ENCODE data around the gene YDJC. TPM values are rescaled to one million over a fixed set of nuclear protein-coding genes. Genes with fewer than 3 reads are reported as not detected.
"Not testable (repeated sequence)": the region's sequence is repeated elsewhere in the genome, so short reads cannot be mapped to it uniquely, and the experiment has no call there.

Gene YDJC
- total and polyA plus RNA-seq, 9 of the 15 experiments (the other 6 are each of a cell fraction or from before 2014, with no cell fraction given): 13.5 to 871 (median 164) TPM

DNA sequence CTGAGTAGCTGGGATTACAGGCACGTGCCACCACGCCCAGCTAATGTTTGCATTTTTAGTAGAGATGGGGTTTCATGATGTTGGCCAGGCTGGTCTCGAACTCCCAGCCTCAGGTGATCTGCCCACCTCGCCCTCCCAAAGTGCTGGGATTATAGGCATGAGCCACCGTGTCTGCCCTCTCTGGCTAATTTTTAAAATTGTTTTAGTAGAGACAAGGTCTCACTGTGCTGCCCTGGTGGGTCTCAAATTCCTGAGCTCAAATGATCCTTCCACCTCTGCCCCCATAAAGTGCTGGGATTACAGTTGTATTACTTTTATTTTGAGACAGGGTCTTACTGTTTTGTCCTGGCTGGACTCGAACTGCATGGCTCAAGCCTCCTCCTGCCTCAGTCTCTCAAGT is 15.7 kb upstream of the YDJC start:
- CTCF ChIA-PET (ENCODE audit: low intra/inter-chr PET ratio): interaction anchor here (2.0 to 8.8 kb wide), 3 partner anchors 15 to 52 kb away, joined by 7 to 99 read pairs (median 23); partner anchors contain the start of genes CCDC116 and YDJC
- TF ChIP-seq, protein P1, sequence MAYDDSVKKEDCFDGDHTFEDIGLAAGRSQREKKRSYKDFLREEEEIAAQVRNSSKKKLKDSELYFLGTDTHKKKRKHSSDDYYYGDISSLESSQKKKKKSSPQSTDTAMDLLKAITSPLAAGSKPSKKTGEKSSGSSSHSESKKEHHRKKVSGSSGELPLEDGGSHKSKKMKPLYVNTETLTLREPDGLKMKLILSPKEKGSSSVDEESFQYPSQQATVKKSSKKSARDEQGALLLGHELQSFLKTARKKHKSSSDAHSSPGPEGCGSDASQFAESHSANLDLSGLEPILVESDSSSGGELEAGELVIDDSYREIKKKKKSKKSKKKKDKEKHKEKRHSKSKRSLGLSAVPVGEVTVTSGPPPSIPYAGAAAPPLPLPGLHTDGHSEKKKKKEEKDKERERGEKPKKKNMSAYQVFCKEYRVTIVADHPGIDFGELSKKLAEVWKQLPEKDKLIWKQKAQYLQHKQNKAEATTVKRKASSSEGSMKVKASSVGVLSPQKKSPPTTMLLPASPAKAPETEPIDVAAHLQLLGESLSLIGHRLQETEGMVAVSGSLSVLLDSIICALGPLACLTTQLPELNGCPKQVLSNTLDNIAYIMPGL (CRISPR knock-in tag; IDR thresholded peaks at IDR 0.05): 0 out of 2 replicates have a peak, but pooled peaks have one; percentile 44
- TF ChIP-seq SIRT6 (IDR thresholded peaks at IDR 0.05; ENCODE audit: low read depth, low read length) (peak; percentile 52), SMAD1 (IDR thresholded peaks at IDR 0.05; ENCODE audit: low read depth, low read length, partially characterized antibody) (peak; percentile 13)
- TF ChIP-seq, protein P2, sequence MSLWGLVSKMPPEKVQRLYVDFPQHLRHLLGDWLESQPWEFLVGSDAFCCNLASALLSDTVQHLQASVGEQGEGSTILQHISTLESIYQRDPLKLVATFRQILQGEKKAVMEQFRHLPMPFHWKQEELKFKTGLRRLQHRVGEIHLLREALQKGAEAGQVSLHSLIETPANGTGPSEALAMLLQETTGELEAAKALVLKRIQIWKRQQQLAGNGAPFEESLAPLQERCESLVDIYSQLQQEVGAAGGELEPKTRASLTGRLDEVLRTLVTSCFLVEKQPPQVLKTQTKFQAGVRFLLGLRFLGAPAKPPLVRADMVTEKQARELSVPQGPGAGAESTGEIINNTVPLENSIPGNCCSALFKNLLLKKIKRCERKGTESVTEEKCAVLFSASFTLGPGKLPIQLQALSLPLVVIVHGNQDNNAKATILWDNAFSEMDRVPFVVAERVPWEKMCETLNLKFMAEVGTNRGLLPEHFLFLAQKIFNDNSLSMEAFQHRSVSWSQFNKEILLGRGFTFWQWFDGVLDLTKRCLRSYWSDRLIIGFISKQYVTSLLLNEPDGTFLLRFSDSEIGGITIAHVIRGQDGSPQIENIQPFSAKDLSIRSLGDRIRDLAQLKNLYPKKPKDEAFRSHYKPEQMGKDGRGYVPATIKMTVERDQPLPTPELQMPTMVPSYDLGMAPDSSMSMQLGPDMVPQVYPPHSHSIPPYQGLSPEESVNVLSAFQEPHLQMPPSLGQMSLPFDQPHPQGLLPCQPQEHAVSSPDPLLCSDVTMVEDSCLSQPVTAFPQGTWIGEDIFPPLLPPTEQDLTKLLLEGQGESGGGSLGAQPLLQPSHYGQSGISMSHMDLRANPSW (CRISPR knock-in tag; IDR thresholded peaks at IDR 0.05): peak; percentile 89; the same call in 1 of the 2 replicates
- TF ChIP-seq, protein P3, sequence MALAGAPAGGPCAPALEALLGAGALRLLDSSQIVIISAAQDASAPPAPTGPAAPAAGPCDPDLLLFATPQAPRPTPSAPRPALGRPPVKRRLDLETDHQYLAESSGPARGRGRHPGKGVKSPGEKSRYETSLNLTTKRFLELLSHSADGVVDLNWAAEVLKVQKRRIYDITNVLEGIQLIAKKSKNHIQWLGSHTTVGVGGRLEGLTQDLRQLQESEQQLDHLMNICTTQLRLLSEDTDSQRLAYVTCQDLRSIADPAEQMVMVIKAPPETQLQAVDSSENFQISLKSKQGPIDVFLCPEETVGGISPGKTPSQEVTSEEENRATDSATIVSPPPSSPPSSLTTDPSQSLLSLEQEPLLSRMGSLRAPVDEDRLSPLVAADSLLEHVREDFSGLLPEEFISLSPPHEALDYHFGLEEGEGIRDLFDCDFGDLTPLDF (CRISPR knock-in tag; IDR thresholded peaks at IDR 0.05): 0 out of 2 replicates have a peak, but pooled peaks have one; percentile 20

More for the DNA sequence above, 15.7 kb upstream of the YDJC start:
- Histone ChIP-seq H3K79me2 (ENCODE audit: control insufficient read depth, insufficient read depth, low read length) (peaks cover 41% of the 10 kb centered on the region), H3K4me1 (replicated peaks in 1 of 2; ENCODE audit: control insufficient read depth in 2 of 2, insufficient read depth in 2 of 2, low read length in 2 of 2) (peaks cover 25 to 42% of the 10 kb centered on the region in 2 experiments), H3K36me3 (ENCODE audit: control insufficient read depth, insufficient read depth, low read length) (peaks cover 61% of the 10 kb centered on the region), H3K9me1 (ENCODE audit: control insufficient read depth, insufficient read depth, low read length) (peaks cover 16% of the 10 kb centered on the region), H4K20me1 (replicated peaks; ENCODE audit: control insufficient read depth, insufficient read depth, low read length) (peaks cover 25% of the 10 kb centered on the region)
- intact Hi-C loops (cut with micrococcal nuclease); H2AFZ ChIP-seq (ENCODE audit: low read depth, low read length); H3K4me2 ChIP-seq (ENCODE audit: insufficient read depth, low read length); ATAC-seq; H3K27me3 ChIP-seq (ENCODE audit: control insufficient read depth in 2 of 2, insufficient read depth in 2 of 2, low read length in 2 of 2); H3K27ac ChIP-seq (ENCODE audit: extremely low read depth, low read depth, low read length); H3K4me3 ChIP-seq; DNase-seq (ENCODE audit: extremely low read depth in 1 of 4, low spot score in 3 of 4); BruUV-seq (replicated peaks); H3K9ac ChIP-seq (ENCODE audit: insufficient read depth in 1 of 2, low read depth in 2 of 2, low read length in 2 of 2); H3K9me3 ChIP-seq (replicated peaks; ENCODE audit: control insufficient read depth, insufficient read depth, low read depth, low read length); FAIRE-seq: not testable (repeated sequence)
- POLR2A ChIA-PET: interaction anchor here (0.8 to 76.8 kb wide), 9 partner anchors 14 to 141 kb away, joined by 3 to 4622 read pairs (median 13); partner anchors contain the start of genes CCDC116, PPIL2, SDF2L1 and YDJC
- in situ Hi-C loops (cut with MboI): loop anchor here (25.0 kb wide), 1 partner anchor 508 kb away; no protein-coding TSS in a partner anchor
- WGBS (ENCODE audit: insufficient coverage, low coverage, missing lambda C conversion rate): 86% methylated on average over 6 of the region's 6 CpGs

Data from K562 (cell line).